UCSD-AML1 (cell line): Measurements from ENCODE around the gene NOPCHAP1.
"Not testable (repeated sequence)": the region's sequence is repeated elsewhere in the genome, so short reads cannot be mapped to it uniquely, and the experiment has no call there.

Source experiments
- DNase-seq: peaks from one replicate; lab custom pipeline; 2025; ENCODE audit not compliant: unreplicated experiment; lab: John Stamatoyannopoulos, UW

Gene NOPCHAP1

GRCh38 chr12:104964167-104964855 lies 21.8 kb upstream of the NOPCHAP1 start:
- no peak for DNase-seq

- DNase-seq = no peak
These were observed 21.3 kb upstream of the NOPCHAP1 start for GRCh38 chr12:104964856-104965205.

- DNase-seq = no peak
These were observed 19.4 kb upstream of the NOPCHAP1 start for GRCh38 chr12:104966677-104967076.

GRCh38 chr12:104969343-104969742 lies 16.8 kb upstream of the NOPCHAP1 start:
- no peak for DNase-seq

- no peak for DNase-seq
These were observed 14.8 kb upstream of the NOPCHAP1 start for GRCh38 chr12:104971306-104971705.

- DNase-seq = no peak
These were observed 12.9 kb upstream of the NOPCHAP1 start for GRCh38 chr12:104973250-104973649.

GRCh38 chr12:104974626-104975290 lies 11.4 kb upstream of the NOPCHAP1 start:
- DNase-seq = no peak

GRCh38 chr12:104975587-104976343 lies 10.4 kb upstream of the NOPCHAP1 start:
- no peak for DNase-seq

- DNase-seq = no peak
These were observed 9.4 kb upstream of the NOPCHAP1 start for GRCh38 chr12:104976703-104977102.

GRCh38 chr12:104977688-104978087 lies 8.4 kb upstream of the NOPCHAP1 start:
- DNase-seq = not testable (repeated sequence)

- no peak for DNase-seq
These were observed 910 bp upstream of the NOPCHAP1 start for GRCh38 chr12:104985206-104985605.

GRCh38 chr12:104990950-104991349 lies 4.8 kb downstream of the NOPCHAP1 start:
- DNase-seq = no peak

- no peak for DNase-seq
These were observed 5.5 kb downstream of the NOPCHAP1 start for GRCh38 chr12:104991565-104992128.

GRCh38 chr12:104994336-104994735 lies 8.2 kb downstream of the NOPCHAP1 start:
- no peak for DNase-seq

- DNase-seq = no peak
These were observed 11.4 kb downstream of the NOPCHAP1 start for GRCh38 chr12:104997541-104997940.

- no peak for DNase-seq
These were observed 12.6 kb downstream of the NOPCHAP1 start for GRCh38 chr12:104998423-104999346.

GRCh38 chr12:104999347-104999685 lies 13.2 kb downstream of the NOPCHAP1 start:
- no peak for DNase-seq

- DNase-seq = no peak
These were observed 15.4 kb downstream of the NOPCHAP1 start for GRCh38 chr12:105001476-105001875.

GRCh38 chr12:105013892-105014291 lies 27.8 kb downstream of the NOPCHAP1 start:
- no peak for DNase-seq

- DNase-seq = no peak
These were observed 28.5 kb downstream of the NOPCHAP1 start for GRCh38 chr12:105014603-105015002.

- DNase-seq = no peak
These were observed 29.4 kb downstream of the NOPCHAP1 start for GRCh38 chr12:105015543-105015942.
